GM13977 (cell line): ENCODE data around the gene TSSK6.

Experiments used
- DNase-seq: peaks from one replicate; pipeline ENCODE4 v3.0.0; 2012; ENCODE audit warnings: low spot score
- CTCF ChIP-seq: IDR thresholded peaks from 2 replicates; pipeline ENCODE4 v1.5.1; 2012; ENCODE audit warnings: mild to moderate bottlenecking, control low read depth; ENCODE audit not compliant: insufficient read depth; ENCODE audit errors: extremely low read depth, missing control alignments
- in situ Hi-C: fragments of 300-500 bp; cut with MboI; formaldehyde crosslinking; loops from one replicate; pipeline ENCODE4 v1.12.0; 2022; ENCODE audit warnings: low sequenced_read_pairs, low pct_unique_long_range_greater_than_20kb, mixed read lengths, inconsistent platforms; ENCODE audit not compliant: unreplicated experiment

Gene TSSK6

GRCh38 chr19:19544954-19545591 is 29.7 kb upstream of the TSSK6 start:
- no peak for TF ChIP-seq CTCF
- DNase-seq: no peak
- in situ Hi-C loops: loop anchor here (25.0 kb wide), 2 partner anchors 417 to 692 kb away; no protein-coding TSS in a partner anchor

GRCh38 chr19:19544257-19544953 is 29.1 kb upstream of the TSSK6 start:
- DNase-seq: no peak
- TF ChIP-seq CTCF: no peak
- in situ Hi-C loops: loop anchor here (25.0 kb wide), 2 partner anchors 418 to 693 kb away; no protein-coding TSS in a partner anchor

GRCh38 chr19:19543640-19544039 is 28.3 kb upstream of the TSSK6 start:
- no peak for DNase-seq
- no peak for TF ChIP-seq CTCF
- in situ Hi-C loops: loop anchor here (25.0 kb wide), 2 partner anchors 419 to 694 kb away; no protein-coding TSS in a partner anchor

GRCh38 chr19:19543101-19543500 is 27.8 kb upstream of the TSSK6 start:
- no peak for TF ChIP-seq CTCF
- DNase-seq: no peak
- in situ Hi-C loops: loop anchor here (25.0 kb wide), 2 partner anchors 419 to 694 kb away; no protein-coding TSS in a partner anchor

GRCh38 chr19:19542507-19542906 is 27.2 kb upstream of the TSSK6 start:
- in situ Hi-C loops: loop anchor here (25.0 kb wide), 2 partner anchors 420 to 695 kb away; no protein-coding TSS in a partner anchor
- DNase-seq: no peak
- TF ChIP-seq CTCF: no peak

GRCh38 chr19:19541616-19542015 is 26.3 kb upstream of the TSSK6 start:
- in situ Hi-C loops: loop anchor here (25.0 kb wide), 2 partner anchors 421 to 696 kb away; no protein-coding TSS in a partner anchor
- TF ChIP-seq CTCF: no peak
- DNase-seq: no peak
